Gastroesophageal sphincter (tissue), 4 donors: Measurements from ENCODE around the gene TENT5A. TPM values are rescaled to one million over a fixed set of nuclear protein-coding genes. Genes with fewer than 3 reads are reported as not detected.

Experiments
- ATAC-seq: fragments of 150-250 bp; one replicate; pipeline ENCODE4 v1.9.1; 2016; ENCODE audit warnings: mild to moderate bottlenecking, moderate library complexity
- H3K27ac ChIP-seq, 4 donors: fragments of 200-600 bp; sonication (generic) in 3 of 4; 1 replicate in 3 of 4; 2 replicates in 1 of 4; pipeline ENCODE4 v1.5.1; 2016 to 2019
- H3K27me3 ChIP-seq: fragments of 200-600 bp; sonication (generic); one replicate; pipeline ENCODE4 v1.5.1; 2019
- H3K36me3 ChIP-seq, 2 donors: fragments of 200-600 bp; sonication (generic); one replicate each; pipeline ENCODE4 v1.5.1; 2019; ENCODE audit warnings: control low read depth in 1 of 2
- H3K4me1 ChIP-seq, 3 donors: fragments of 200-600 bp; sonication (generic); 1 replicate in 2 of 3; 2 replicates in 1 of 3; pipeline ENCODE4 v1.5.1; 2016 to 2019; ENCODE audit warnings: control low read depth in 2 of 3
- H3K4me3 ChIP-seq, 2 donors: fragments of 200-600 bp; sonication (generic); one replicate each; pipeline ENCODE4 v1.5.1; 2019; ENCODE audit warnings: mild to moderate bottlenecking in 1 of 2, moderate library complexity in 1 of 2
- H3K9me3 ChIP-seq, 3 donors: fragments of 200-600 bp; sonication (generic); one replicate each; pipeline ENCODE4 v1.5.1; 2017 to 2019; ENCODE audit warnings: control low read depth in 2 of 3
- CTCF ChIP-seq, 4 experiments: fragments of 200-600 bp in 2 of 4; fragments of 450-650 bp in 2 of 4; sonication (generic) in 1 of 4; IDR thresholded peaks; one replicate each; pipeline ENCODE4 v1.5.1; 2017 to 2019; ENCODE audit warnings: antibody characterized with exemption in 4 of 4, mild to moderate bottlenecking in 2 of 4, moderate library complexity in 2 of 4
- EP300 ChIP-seq: sonication (generic); formaldehyde crosslinking; IDR thresholded peaks from one replicate; pipeline ENCODE4 v1.6.1; 2017; ENCODE audit warnings: antibody characterized with exemption, mild to moderate bottlenecking
- POLR2A ChIP-seq, 2 donors: fragments of 450-650 bp; IDR thresholded peaks; one replicate each; pipeline ENCODE4 v1.6.1; 2017; ENCODE audit warnings: antibody characterized with exemption in 2 of 2, mild to moderate bottlenecking in 2 of 2, moderate library complexity in 1 of 2
- POLR2AphosphoS5 ChIP-seq: sonication (generic); formaldehyde crosslinking; IDR thresholded peaks from one replicate; pipeline ENCODE4 v1.6.1; 2017; ENCODE audit warnings: antibody characterized with exemption
- WGBS, 2 donors: methylation state at CpG; one replicate each; pipeline ENCODE4 v1.1.5; 2018; ENCODE audit warnings: low coverage in 1 of 2; 5-methylcytosine and 5-hydroxymethylcytosine counted together
- small RNA-seq, 4 donors: library from RNA; depleted of rRNA; stranded (forward); fragments of <200 nt; gene quantifications; one replicate each; pipeline ENCODE3, GENCODE V24; 2016
- total RNA-seq, 4 donors: library from RNA; depleted of rRNA; stranded (reverse); fragments of >200 nt; gene quantifications; one replicate each; pipeline ENCODE4 v1.1.0, GENCODE V29; 2016

Gene TENT5A
- total RNA-seq, 4 donors from 2014 or later: 8.4 to 35.8 (median 14.3) TPM

- H3K4me1 ChIP-seq: no peaks in the 10 kb centered on the region
- ATAC-seq: no peak
- H3K9me3 ChIP-seq: no peaks in the 10 kb centered on the region
- H3K27ac ChIP-seq: no peak overlapping the region
- no peaks in the 10 kb centered on the region for H3K27me3 ChIP-seq
- TF ChIP-seq POLR2AphosphoS5: no peak
- no peak for TF ChIP-seq CTCF (IDR thresholded peaks at IDR 0.05)
- no peak for TF ChIP-seq EP300
- no peak for TF ChIP-seq POLR2A (IDR thresholded peaks at IDR 0.05)
- no peaks in the 10 kb centered on the region for H3K36me3 ChIP-seq
- no peak overlapping the region for H3K4me3 ChIP-seq
Measured at GRCh38 chr6:81704700-81705099, 47.8 kb downstream of the TENT5A start.

- no peaks in the 10 kb centered on the region for H3K9me3 ChIP-seq
- H3K4me1 ChIP-seq: peaks cover 0 to 17% (median 2%) of the 10 kb centered on the region in 3 donors
- WGBS, 2 donors: 92 to 95% methylated on average over 1 of the region's 1 CpG
- TF ChIP-seq CTCF (IDR thresholded peaks at IDR 0.05): no peak
- no peak for TF ChIP-seq POLR2A (IDR thresholded peaks at IDR 0.05)
- TF ChIP-seq POLR2AphosphoS5: no peak
- no peak for TF ChIP-seq EP300
- H3K36me3 ChIP-seq: no peaks in the 10 kb centered on the region
- H3K4me3 ChIP-seq: no peak overlapping the region
- ATAC-seq: no peak
- no peak overlapping the region for H3K27ac ChIP-seq
- no peaks in the 10 kb centered on the region for H3K27me3 ChIP-seq
Measured at GRCh38 chr6:81700414-81700813, 52.1 kb downstream of the TENT5A start.

GRCh38 chr6:81697559-81697958 lies 54.9 kb downstream of the TENT5A start:
- ATAC-seq: no peak
- Histone ChIP-seq H3K36me3 (no peaks in the 10 kb centered on the region), H3K9me3 (no peaks in the 10 kb centered on the region), H3K27me3 (no peaks in the 10 kb centered on the region), H3K4me1 (peaks cover 0 to 20% (median 2%) of the 10 kb centered on the region in 3 donors), H3K4me3 (no peak overlapping the region), H3K27ac (no peak overlapping the region)
- WGBS, 2 donors: 44 to 70% methylated on average over 4 to 6 of the region's 6 CpGs
- no peak for TF ChIP-seq CTCF (IDR thresholded peaks at IDR 0.05)
- no peak for TF ChIP-seq EP300
- TF ChIP-seq POLR2A (IDR thresholded peaks at IDR 0.05): no peak
- no peak for TF ChIP-seq POLR2AphosphoS5

- no peak overlapping the region for H3K27ac ChIP-seq
- WGBS, 2 donors: 51 to 79% methylated on average over 2 to 3 of the region's 3 CpGs
- no peaks in the 10 kb centered on the region for H3K9me3 ChIP-seq
- TF ChIP-seq POLR2A (IDR thresholded peaks at IDR 0.05) (no peak), POLR2AphosphoS5 (peak; percentile 64)
- H3K27me3 ChIP-seq: no peaks in the 10 kb centered on the region
- H3K4me1 ChIP-seq: peaks cover 0 to 20% (median 2%) of the 10 kb centered on the region in 3 donors
- no peaks in the 10 kb centered on the region for H3K36me3 ChIP-seq
- H3K4me3 ChIP-seq: no peak overlapping the region
- no peak for ATAC-seq
Measured at GRCh38 chr6:81696524-81696923, 56.0 kb downstream of the TENT5A start.

Small RNA genes within 50 kb of the gene (small RNA-seq; reads per million reads assigned to genes)
- 0 reads per million in 4 donors for gene AL078599.1
- gene RF00156: 0 reads per million in 4 donors
